ENCODE results near the gene FHAD1.
"Not testable (repeated sequence)": the region's sequence is repeated elsewhere in the genome, so short reads cannot be mapped to it uniquely, and the experiment has no call there.

The FHAD1 gene

DNA sequence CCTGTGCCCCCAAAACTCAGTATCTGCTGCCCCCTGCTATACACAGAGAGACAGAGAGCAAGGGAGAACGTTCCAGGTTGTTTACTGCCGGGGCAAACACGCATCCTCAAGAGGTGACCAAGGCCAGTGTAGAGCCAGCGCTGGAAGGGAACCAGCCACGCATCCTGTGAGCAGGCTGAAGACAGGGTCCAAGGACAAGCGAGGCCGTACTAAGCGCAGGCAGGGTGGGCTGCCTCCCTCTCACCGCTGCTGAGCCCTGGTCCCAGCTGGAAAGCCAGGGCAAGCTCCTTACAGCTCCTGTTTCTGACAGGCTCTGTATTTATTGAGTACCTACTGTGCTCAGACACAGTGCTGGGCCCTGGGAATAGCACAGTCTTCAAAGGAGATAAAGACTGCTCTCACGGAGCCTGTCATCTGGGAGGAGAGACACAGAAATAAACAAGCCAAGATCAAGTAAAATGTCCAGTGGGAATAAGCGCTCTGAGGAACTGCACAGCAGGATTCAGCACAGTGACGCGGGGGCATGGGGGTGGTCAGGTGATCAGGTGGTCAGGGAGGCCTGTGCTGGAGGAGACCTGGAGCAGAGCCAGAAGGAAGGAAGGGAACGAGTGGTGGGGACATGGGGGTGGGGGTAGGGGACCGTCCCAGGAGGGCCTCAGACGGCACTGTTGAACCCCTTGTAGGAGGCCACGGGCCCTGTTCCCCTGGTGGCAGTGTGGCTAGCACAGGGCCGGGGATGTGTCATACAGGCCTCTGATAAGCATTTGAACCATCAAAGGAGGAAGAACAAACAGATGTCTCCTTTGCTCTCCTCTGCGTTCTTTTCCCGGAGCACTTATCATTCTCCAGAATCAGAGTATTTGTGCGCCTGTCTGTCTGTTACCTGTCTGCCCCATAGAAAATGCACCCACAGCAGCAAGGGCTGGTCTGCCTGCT is 124.9 kb downstream of the FHAD1 start:
- no peaks in the 10 kb centered on the region for H3K9me3 ChIP-seq (ENCODE audit: control insufficient read depth, insufficient read depth, low read length)
- H4K20me1 ChIP-seq (ENCODE audit: control insufficient read depth, insufficient read depth, low read depth, low read length), result no peaks in the 10 kb centered on the region
- H3K27me3 ChIP-seq (ENCODE audit: control insufficient read depth, low read length), result no peaks in the 10 kb centered on the region
- no peak overlapping the region for H3K4me2 ChIP-seq (ENCODE audit: low read length)
- no peaks in the 10 kb centered on the region for H3K79me2 ChIP-seq (ENCODE audit: control insufficient read depth, low read length)
- H3K27ac ChIP-seq (ENCODE audit: low read depth, low read length), result no peak overlapping the region
- no peaks in the 10 kb centered on the region for H3K36me3 ChIP-seq (ENCODE audit: control insufficient read depth, low read length)
- TF ChIP-seq, protein P1, sequence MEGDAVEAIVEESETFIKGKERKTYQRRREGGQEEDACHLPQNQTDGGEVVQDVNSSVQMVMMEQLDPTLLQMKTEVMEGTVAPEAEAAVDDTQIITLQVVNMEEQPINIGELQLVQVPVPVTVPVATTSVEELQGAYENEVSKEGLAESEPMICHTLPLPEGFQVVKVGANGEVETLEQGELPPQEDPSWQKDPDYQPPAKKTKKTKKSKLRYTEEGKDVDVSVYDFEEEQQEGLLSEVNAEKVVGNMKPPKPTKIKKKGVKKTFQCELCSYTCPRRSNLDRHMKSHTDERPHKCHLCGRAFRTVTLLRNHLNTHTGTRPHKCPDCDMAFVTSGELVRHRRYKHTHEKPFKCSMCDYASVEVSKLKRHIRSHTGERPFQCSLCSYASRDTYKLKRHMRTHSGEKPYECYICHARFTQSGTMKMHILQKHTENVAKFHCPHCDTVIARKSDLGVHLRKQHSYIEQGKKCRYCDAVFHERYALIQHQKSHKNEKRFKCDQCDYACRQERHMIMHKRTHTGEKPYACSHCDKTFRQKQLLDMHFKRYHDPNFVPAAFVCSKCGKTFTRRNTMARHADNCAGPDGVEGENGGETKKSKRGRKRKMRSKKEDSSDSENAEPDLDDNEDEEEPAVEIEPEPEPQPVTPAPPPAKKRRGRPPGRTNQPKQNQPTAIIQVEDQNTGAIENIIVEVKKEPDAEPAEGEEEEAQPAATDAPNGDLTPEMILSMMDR (IDR thresholded peaks at IDR 0.05; ENCODE audit: low read depth, low read length, poor library complexity, severe bottlenecking), result no peak
- TF ChIP-seq EZH2phosphoT487 (IDR thresholded peaks at IDR 0.05; ENCODE audit: borderline replicate concordance, low read length), result no peak
- H3K9me2 ChIP-seq (replicated peaks; ENCODE audit: control insufficient read depth, low read length), result no peaks in the 10 kb centered on the region
- no peaks in the 10 kb centered on the region for H3K4me1 ChIP-seq (ENCODE audit: control insufficient read depth, low read length)
- H3F3A ChIP-seq (ENCODE audit: control insufficient read depth, insufficient read depth), result no peaks in the 10 kb centered on the region
- H3K4me3 ChIP-seq (ENCODE audit: low read length), result no peak overlapping the region

DNA sequence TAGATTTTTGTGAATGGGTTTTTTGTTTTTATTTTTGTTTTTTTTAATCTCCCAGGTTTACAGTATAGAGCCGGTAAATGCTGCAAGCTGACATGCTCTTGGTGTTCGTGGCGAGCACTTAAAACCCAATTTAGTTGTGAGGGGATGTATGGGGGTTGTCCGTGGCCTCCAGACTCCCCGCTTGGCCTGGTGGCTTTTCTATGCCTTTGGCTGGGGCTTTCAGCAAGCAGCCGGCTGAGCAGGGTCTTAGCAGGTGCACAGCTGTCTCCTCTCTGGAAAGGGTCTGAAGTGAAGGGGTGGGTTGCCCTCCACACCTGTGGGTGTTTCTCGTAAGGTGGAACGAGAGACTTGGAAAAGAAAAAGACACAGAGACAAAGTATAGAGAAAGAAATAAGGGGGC is 131.7 kb downstream of the FHAD1 start:
- H3K36me3 ChIP-seq (ENCODE audit: control insufficient read depth, low read length), result no peaks in the 10 kb centered on the region
- no peaks in the 10 kb centered on the region for H3F3A ChIP-seq (ENCODE audit: control insufficient read depth, insufficient read depth)
- TF ChIP-seq EZH2phosphoT487 (IDR thresholded peaks at IDR 0.05; ENCODE audit: borderline replicate concordance, low read length), result no peak
- TF ChIP-seq, protein P1 (IDR thresholded peaks at IDR 0.05; ENCODE audit: low read depth, low read length, poor library complexity, severe bottlenecking), result no peak
- peaks cover 2% of the 10 kb centered on the region; the same call in 1 of the 2 replicates for H3K27me3 ChIP-seq (ENCODE audit: control insufficient read depth, low read length)
- H3K4me1 ChIP-seq (ENCODE audit: control insufficient read depth, low read length), result no peaks in the 10 kb centered on the region
- no peak overlapping the region for H3K27ac ChIP-seq (ENCODE audit: low read depth, low read length)
- H3K4me3 ChIP-seq (ENCODE audit: low read length), result no peak overlapping the region
- H3K9me2 ChIP-seq (replicated peaks; ENCODE audit: control insufficient read depth, low read length), result no peaks in the 10 kb centered on the region
- no peaks in the 10 kb centered on the region for H4K20me1 ChIP-seq (ENCODE audit: control insufficient read depth, insufficient read depth, low read depth, low read length)
- no peak overlapping the region for H3K4me2 ChIP-seq (ENCODE audit: low read length)
- H3K79me2 ChIP-seq (ENCODE audit: control insufficient read depth, low read length), result no peaks in the 10 kb centered on the region
- H3K9me3 ChIP-seq (ENCODE audit: control insufficient read depth, insufficient read depth, low read length), result no peaks in the 10 kb centered on the region

DNA sequence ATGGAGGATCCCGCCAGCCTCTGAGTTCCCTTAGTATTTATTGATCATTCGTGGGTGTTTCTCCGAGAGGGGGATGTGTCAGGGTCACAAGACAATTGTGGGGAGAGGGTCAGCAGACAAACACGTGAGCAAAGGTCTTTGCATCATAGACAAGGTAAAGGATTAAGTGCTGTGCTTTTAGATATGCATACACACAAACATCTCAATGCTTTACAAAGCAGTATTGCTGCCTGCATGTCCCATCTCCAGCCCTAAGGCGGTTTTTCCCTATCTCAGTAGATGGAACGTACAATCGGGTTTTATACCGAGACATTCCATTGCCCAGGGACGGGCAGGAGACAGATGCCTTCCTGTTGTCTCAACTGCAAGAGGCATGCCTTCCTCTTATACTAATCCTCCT is 132.1 kb downstream of the FHAD1 start:
- H3K27ac ChIP-seq (ENCODE audit: low read depth, low read length); H3F3A ChIP-seq (ENCODE audit: control insufficient read depth, insufficient read depth); H3K79me2 ChIP-seq (ENCODE audit: control insufficient read depth, low read length); H3K4me3 ChIP-seq (ENCODE audit: low read length); H4K20me1 ChIP-seq (ENCODE audit: control insufficient read depth, insufficient read depth, low read depth, low read length); H3K9me2 ChIP-seq (replicated peaks; ENCODE audit: control insufficient read depth, low read length); H3K4me2 ChIP-seq (ENCODE audit: low read length); H3K27me3 ChIP-seq (ENCODE audit: control insufficient read depth, low read length); H3K9me3 ChIP-seq (ENCODE audit: control insufficient read depth, insufficient read depth, low read length); H3K36me3 ChIP-seq (ENCODE audit: control insufficient read depth, low read length); H3K4me1 ChIP-seq (ENCODE audit: control insufficient read depth, low read length): not testable (repeated sequence)
